ENCODE data around the gene REPIN1.

The REPIN1 gene

GRCh38 chr7:150412518-150413488 lies 44.2 kb downstream of the REPIN1 start:
- H3K4me3 ChIP-seq (ENCODE audit: low read depth, low read length), result no peak overlapping the region
- ChIA-PET CTCF (no interaction called here), POLR2A (no interaction called here)
- no peaks in the 10 kb centered on the region for H3K4me1 ChIP-seq (ENCODE audit: control insufficient read depth, insufficient read depth, low read length)
- no peak overlapping the region for H3K27ac ChIP-seq (ENCODE audit: extremely low read depth, low read depth, low read length)
- TF ChIP-seq ZNF768 (tag by site-specific recombination; IDR thresholded peaks at IDR 0.05), result no peak
- no peak for TF ChIP-seq ZNF302 (tag by site-specific recombination; IDR thresholded peaks at IDR 0.05; ENCODE audit: low read depth)
- TF ChIP-seq ZNF214 (tag by site-specific recombination; IDR thresholded peaks at IDR 0.05; ENCODE audit: borderline replicate concordance), result no peak
- TF ChIP-seq ZNF292 (tag by site-specific recombination; IDR thresholded peaks at IDR 0.05; ENCODE audit: borderline replicate concordance, low read depth), result no peak
- TF ChIP-seq KLF10 (tag by site-specific recombination; IDR thresholded peaks at IDR 0.05), result no peak
- TF ChIP-seq ZSCAN30 (tag by site-specific recombination; IDR thresholded peaks at IDR 0.05), result no peak
- no peak for TF ChIP-seq ZNF24 (tag by site-specific recombination; IDR thresholded peaks at IDR 0.05)
- TF ChIP-seq SCRT1 (tag by site-specific recombination; IDR thresholded peaks at IDR 0.05; ENCODE audit: borderline replicate concordance), result no peak
- no peak for TF ChIP-seq ZNF704 (tag by site-specific recombination; IDR thresholded peaks at IDR 0.05)
- TF ChIP-seq PRDM1 (tag by site-specific recombination; IDR thresholded peaks at IDR 0.05), result no peak
- no peak for TF ChIP-seq ZNF274 (IDR thresholded peaks at IDR 0.05; ENCODE audit: low read length)
- TF ChIP-seq ZNF274 (tag by site-specific recombination; IDR thresholded peaks at IDR 0.05; ENCODE audit: borderline replicate concordance), result no peak
- H3K9me3 ChIP-seq (ENCODE audit: control insufficient read depth, insufficient read depth, low read depth, low read length), result no peaks in the 10 kb centered on the region
- H3K36me3 ChIP-seq (ENCODE audit: control insufficient read depth in 2 of 2, insufficient read depth in 1 of 2, low read length in 2 of 2), result no peaks in the 10 kb centered on the region

GRCh38 chr7:150413640-150414081 lies 45.0 kb downstream of the REPIN1 start:
- Histone ChIP-seq H3K27ac (ENCODE audit: extremely low read depth, low read depth, low read length) (no peak overlapping the region), H3K4me1 (ENCODE audit: control insufficient read depth, insufficient read depth, low read length) (no peaks in the 10 kb centered on the region), H3K36me3 (ENCODE audit: control insufficient read depth in 2 of 2, insufficient read depth in 1 of 2, low read length in 2 of 2) (no peaks in the 10 kb centered on the region), H3K4me3 (ENCODE audit: low read depth, low read length) (no peak overlapping the region), H3K9me3 (ENCODE audit: control insufficient read depth, insufficient read depth, low read depth, low read length) (no peaks in the 10 kb centered on the region)
- ChIA-PET CTCF (no interaction called here), POLR2A (no interaction called here)
- TF ChIP-seq ZNF513 (tag by site-specific recombination; IDR thresholded peaks at IDR 0.05) (no peak), GLIS1 (tag by site-specific recombination; IDR thresholded peaks at IDR 0.05) (no peak), ZBTB10 (tag by site-specific recombination; IDR thresholded peaks at IDR 0.05) (no peak), ZNF433 (tag by site-specific recombination; IDR thresholded peaks at IDR 0.05; ENCODE audit: low read depth) (no peak), OVOL3 (tag by site-specific recombination; IDR thresholded peaks at IDR 0.05) (no peak), BCL11B (tag by site-specific recombination; IDR thresholded peaks at IDR 0.05; ENCODE audit: low read depth) (no peak), ZXDB (tag by site-specific recombination; IDR thresholded peaks at IDR 0.05) (no peak), ZNF580 (tag by site-specific recombination; IDR thresholded peaks at IDR 0.05) (no peak), ZNF146 (tag by site-specific recombination; IDR thresholded peaks at IDR 0.05) (no peak), ZNF423 (tag by site-specific recombination; IDR thresholded peaks at IDR 0.05) (no peak), SP7 (tag by site-specific recombination; IDR thresholded peaks at IDR 0.05) (no peak), ZNF621 (tag by site-specific recombination; IDR thresholded peaks at IDR 0.05) (no peak), ZNF2 (tag by site-specific recombination; IDR thresholded peaks at IDR 0.05) (no peak), ZNF747 (tag by site-specific recombination; IDR thresholded peaks at IDR 0.05) (no peak), ZNF19 (tag by site-specific recombination; IDR thresholded peaks at IDR 0.05; ENCODE audit: low read depth) (no peak), ZNF202 (tag by site-specific recombination; IDR thresholded peaks at IDR 0.05; ENCODE audit: borderline replicate concordance) (no peak), ZNF175 (tag by site-specific recombination; IDR thresholded peaks at IDR 0.05) (no peak), ZNF645 (tag by site-specific recombination; IDR thresholded peaks at IDR 0.05) (no peak)
